Common myeloid progenitor, CD34-positive (primary cell): Measurements from ENCODE around the gene WNT3.

Experiments used
- CTCF ChIA-PET: fragments of 350-600 bp; sonication (Branson Sonifier 250); formaldehyde crosslinking; loops from one replicate; lab custom pipeline; 2021; ENCODE audit warnings: antibody characterized with exemption; lab: Charles Lee
- POLR2A ChIA-PET: fragments of 350-600 bp; sonication (Branson Sonifier 250); formaldehyde crosslinking; loops from one replicate; lab custom pipeline; 2021; ENCODE audit warnings: antibody characterized with exemption; lab: Charles Lee
- DNase-seq, 3 donors: peaks; one replicate each; pipeline versions ENCODE4 v3.0.0 to v3.0.0-alpha.2; 2013
- H3K27ac ChIP-seq, 2 experiments: 1 replicate in 1 of 2; 2 replicates in 1 of 2; pipeline ENCODE4 v1.7.0; 2013; ENCODE audit warnings: inconsistent platforms in 2 of 2, low read length in 2 of 2, mild to moderate bottlenecking in 2 of 2, low read depth in 1 of 2, moderate library complexity in 1 of 2; ENCODE audit not compliant: severe bottlenecking in 2 of 2, insufficient read depth in 1 of 2, poor library complexity in 1 of 2
- H3K27me3 ChIP-seq, 5 experiments: replicated peaks in 2 of 5; 1 replicate in 3 of 5; 2 replicates in 2 of 5; pipeline versions ENCODE4 v1.6.1 to v1.7.0; 2013; ENCODE audit warnings: low read length in 4 of 5, mild to moderate bottlenecking in 2 of 5, moderate library complexity in 2 of 5, inconsistent platforms in 1 of 5; ENCODE audit not compliant: insufficient read depth in 5 of 5, control insufficient read depth in 4 of 5
- H3K36me3 ChIP-seq, 4 experiments: 1 replicate in 2 of 4; 2 replicates in 2 of 4; pipeline versions ENCODE4 v1.6.1 to v1.7.0; 2013; ENCODE audit warnings: low read length in 3 of 4, control low read depth in 1 of 4, mild to moderate bottlenecking in 1 of 4; ENCODE audit not compliant: control insufficient read depth in 4 of 4, insufficient read depth in 4 of 4
- H3K4me1 ChIP-seq, 4 experiments: 1 replicate in 3 of 4; 2 replicates in 1 of 4; pipeline versions ENCODE4 v1.6.1 to v1.7.1; 2013; ENCODE audit warnings: low read length in 3 of 4, mild to moderate bottlenecking in 3 of 4, control low read depth in 1 of 4, inconsistent platforms in 1 of 4, moderate library complexity in 1 of 4; ENCODE audit not compliant: control insufficient read depth in 4 of 4, insufficient read depth in 4 of 4; ENCODE audit errors: control extremely low read depth in 1 of 4
- H3K4me3 ChIP-seq, 7 experiments: 1 replicate in 4 of 7; 2 replicates in 3 of 7; pipeline versions ENCODE4 v1.5.1 to v1.7.0; 2013; ENCODE audit warnings: mild to moderate bottlenecking in 7 of 7, low read length in 6 of 7, moderate library complexity in 6 of 7, inconsistent platforms in 2 of 7, low read depth in 2 of 7, control low read depth in 1 of 7; ENCODE audit not compliant: insufficient read depth in 4 of 7, control insufficient read depth in 1 of 7; ENCODE audit errors: extremely low read depth in 1 of 7
- H3K9me3 ChIP-seq, 5 experiments: 1 replicate in 4 of 5; 2 replicates in 1 of 5; pipeline versions ENCODE4 v1.6.1 to v1.7.1; 2013; ENCODE audit warnings: low read length in 4 of 5, mild to moderate bottlenecking in 2 of 5, inconsistent platforms in 1 of 5, low read depth in 1 of 5, moderate library complexity in 1 of 5; ENCODE audit not compliant: control insufficient read depth in 4 of 5, insufficient read depth in 2 of 5; ENCODE audit errors: control extremely low read depth in 1 of 5
- WGBS: methylation state at CpG from one replicate; pipeline ENCODE4 v1.1.5; 2013; ENCODE audit not compliant: insufficient coverage; 5-methylcytosine and 5-hydroxymethylcytosine counted together

Gene WNT3

GRCh38 chr17:46751425-46751824 is 67.1 kb downstream of the WNT3 start:
- 100% methylated on average over 2 of the region's 4 CpGs for WGBS
- POLR2A ChIA-PET, result no interaction called here
- H3K27ac ChIP-seq, result no peak overlapping the region
- no peaks in the 10 kb centered on the region for H3K4me1 ChIP-seq
- H3K9me3 ChIP-seq, result no peaks in the 10 kb centered on the region
- DNase-seq, result no peak
- peaks cover 17 to 37% (median 26%) of the 10 kb centered on the region in 4 experiments for H3K36me3 ChIP-seq
- CTCF ChIA-PET, result interaction anchor here (1.1 to 1.2 kb wide), 2 partner anchors 14 to 91 kb away, joined by 3 read pairs; no protein-coding TSS in a partner anchor
- no peaks in the 10 kb centered on the region for H3K27me3 ChIP-seq
- H3K4me3 ChIP-seq, result no peak overlapping the region

GRCh38 chr17:46745376-46745775 is 73.1 kb downstream of the WNT3 start:
- 83% methylated on average over 1 of the region's 3 CpGs for WGBS
- no peak overlapping the region for H3K4me3 ChIP-seq
- peaks cover 3 to 11% (median 6%) of the 10 kb centered on the region in 4 experiments for H3K4me1 ChIP-seq
- H3K36me3 ChIP-seq, result peaks cover 2 to 14% (median 3%) of the 10 kb centered on the region in 4 experiments
- no peaks in the 10 kb centered on the region for H3K9me3 ChIP-seq
- CTCF ChIA-PET, result no interaction called here
- no peak overlapping the region for H3K27ac ChIP-seq
- H3K27me3 ChIP-seq, result no peaks in the 10 kb centered on the region
- POLR2A ChIA-PET, result interaction anchor here (0.7 kb wide), 1 partner anchor 24 kb away, joined by 3 read pairs; no protein-coding TSS in a partner anchor
- DNase-seq, result peak in 1 of 3 donors; percentile 10

GRCh38 chr17:46744441-46744840 is 74.1 kb downstream of the WNT3 start:
- Histone ChIP-seq H3K4me3 (no peak overlapping the region), H3K4me1 (peaks cover 3 to 11% (median 6%) of the 10 kb centered on the region in 4 experiments), H3K9me3 (no peaks in the 10 kb centered on the region), H3K36me3 (peaks cover 0 to 10% (median 1%) of the 10 kb centered on the region in 4 experiments), H3K27ac (no peak overlapping the region), H3K27me3 (no peaks in the 10 kb centered on the region)
- ChIA-PET CTCF (no interaction called here), POLR2A (no interaction called here)
- whole genome bisulfite sequencing, result no CpG with 5 or more reads among the region's 1 CpG
- DNase-seq, result no peak

DNA sequence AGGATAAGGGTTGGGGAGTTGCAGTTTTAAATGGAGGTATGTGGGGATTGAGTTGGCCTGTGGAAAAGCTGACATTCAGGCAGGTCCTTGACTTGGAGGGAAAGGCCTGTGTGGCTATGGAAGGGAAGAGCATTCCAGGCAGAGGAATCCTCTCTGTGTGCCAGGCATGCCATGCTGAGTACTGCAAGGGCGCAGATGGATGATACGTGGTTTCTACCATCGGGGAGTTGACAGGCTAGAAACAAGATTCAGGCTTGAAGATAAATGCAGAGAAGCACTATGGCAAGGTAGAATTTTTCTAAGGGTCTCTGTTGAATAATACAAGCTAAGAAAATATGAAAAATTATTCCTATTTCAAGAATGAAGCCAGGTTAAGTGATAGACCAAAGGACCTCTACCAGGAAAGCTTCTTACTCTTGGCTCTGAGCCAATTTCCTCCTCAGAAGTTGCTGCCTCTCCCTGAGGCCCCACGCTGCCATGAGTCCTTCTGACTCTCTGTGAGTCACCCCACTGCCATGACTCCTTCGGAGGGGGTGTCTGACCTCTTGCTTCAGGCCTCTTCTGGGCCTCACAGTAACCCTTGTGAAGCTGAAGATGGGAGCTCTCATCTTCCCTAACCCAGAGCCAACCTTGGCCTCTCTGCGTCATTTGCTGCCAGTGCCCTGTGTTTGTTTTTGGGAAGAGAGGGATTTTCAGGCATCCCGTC is 75.8 kb downstream of the WNT3 start:
- ChIA-PET CTCF (interaction anchor here (0.9 to 1.0 kb wide), 3 partner anchors 21 to 93 kb away, joined by 3 read pairs; no protein-coding TSS in a partner anchor), POLR2A (no interaction called here)
- H3K27me3 ChIP-seq, result no peaks in the 10 kb centered on the region
- H3K27ac ChIP-seq, result no peak overlapping the region
- H3K4me3 ChIP-seq, result no peak overlapping the region
- no peaks in the 10 kb centered on the region for H3K9me3 ChIP-seq
- peak; percentile 9 to 45 (median 34) for DNase-seq
- peaks cover 0 to 10% (median 1%) of the 10 kb centered on the region in 4 experiments for H3K36me3 ChIP-seq
- H3K4me1 ChIP-seq, result peaks cover 3 to 11% (median 6%) of the 10 kb centered on the region in 4 experiments
- 80% methylated on average over 5 of the region's 7 CpGs for WGBS

DNA sequence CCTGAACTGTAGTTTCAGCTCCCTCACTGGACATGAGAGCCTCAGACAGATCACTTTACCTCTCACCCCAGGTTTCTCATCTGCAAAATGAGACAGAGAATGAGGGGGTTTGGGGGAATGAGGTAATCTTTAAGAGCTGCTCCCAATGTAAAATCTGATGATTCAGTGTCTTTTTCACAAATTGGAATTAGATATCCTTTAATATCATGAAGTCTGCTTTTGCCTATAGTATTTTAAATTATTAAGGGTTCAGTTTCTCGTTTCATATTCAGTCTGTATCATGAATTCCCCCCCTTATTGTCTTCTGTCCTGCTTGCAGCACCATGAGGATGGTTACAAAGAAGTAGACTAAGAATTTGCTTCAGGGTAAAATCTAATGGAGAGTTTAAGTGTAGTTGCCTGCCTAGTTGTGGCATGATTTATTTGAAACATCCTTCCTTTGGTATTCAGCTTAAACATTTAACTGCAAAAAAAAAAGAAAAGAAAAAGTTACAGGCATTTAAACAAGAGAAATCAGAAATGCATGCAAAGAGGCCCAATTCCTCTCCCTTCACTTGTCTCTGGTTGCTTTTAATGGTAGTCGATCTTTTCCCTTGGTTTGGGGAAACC is 77.3 kb downstream of the WNT3 start:
- H3K27ac ChIP-seq, result no peak overlapping the region
- no peak for DNase-seq
- no peak overlapping the region for H3K4me3 ChIP-seq
- no peaks in the 10 kb centered on the region for H3K9me3 ChIP-seq
- ChIA-PET CTCF (no interaction called here), POLR2A (no interaction called here)
- H3K4me1 ChIP-seq, result peaks cover 3 to 18% (median 8%) of the 10 kb centered on the region in 4 experiments
- peaks cover 0 to 8% (median 1%) of the 10 kb centered on the region in 4 experiments for H3K36me3 ChIP-seq
- no CpG with 5 or more reads among the region's 2 CpGs for WGBS
- no peaks in the 10 kb centered on the region for H3K27me3 ChIP-seq

DNA sequence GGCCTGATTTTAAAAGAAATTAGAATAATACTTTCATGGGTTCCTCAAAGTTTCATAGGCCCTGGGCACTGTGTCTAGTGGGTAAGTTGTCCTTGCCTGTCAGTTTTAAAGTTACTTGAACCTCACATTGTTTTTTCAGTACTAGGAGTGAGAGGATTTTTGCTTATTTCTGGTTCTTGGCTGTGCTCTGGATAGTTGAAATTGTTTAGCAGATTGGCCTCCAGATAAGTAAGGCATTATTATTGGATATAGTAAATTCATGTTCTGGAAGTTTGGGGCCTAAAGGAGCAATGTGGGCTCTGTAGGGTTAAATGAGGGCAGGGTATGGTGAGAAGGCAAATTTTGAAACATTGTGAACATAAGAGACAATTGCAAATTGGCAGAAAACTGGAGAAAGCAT is 78.5 kb downstream of the WNT3 start:
- Histone ChIP-seq H3K27ac (no peak overlapping the region), H3K4me1 (peaks cover 3 to 27% (median 14%) of the 10 kb centered on the region in 4 experiments), H3K36me3 (peaks cover 0 to 8% (median 1%) of the 10 kb centered on the region in 4 experiments), H3K4me3 (no peak overlapping the region), H3K27me3 (no peaks in the 10 kb centered on the region), H3K9me3 (no peaks in the 10 kb centered on the region)
- ChIA-PET POLR2A (no interaction called here), CTCF (no interaction called here)
- DNase-seq, result no peak

GRCh38 chr17:46738544-46738943 is 79.9 kb downstream of the WNT3 start:
- Histone ChIP-seq H3K4me1 (peaks cover 3 to 27% (median 14%) of the 10 kb centered on the region in 4 experiments), H3K4me3 (no peak overlapping the region), H3K36me3 (peaks cover 0 to 12% (median 1%) of the 10 kb centered on the region in 4 experiments), H3K27me3 (no peaks in the 10 kb centered on the region), H3K27ac (no peak overlapping the region), H3K9me3 (no peaks in the 10 kb centered on the region)
- ChIA-PET CTCF (no interaction called here), POLR2A (no interaction called here)
- 100% methylated on average over 2 of the region's 4 CpGs for WGBS
- DNase-seq, result no peak
